ENCODE data around the gene TMPRSS6. TPM values are rescaled to one million over a fixed set of nuclear protein-coding genes. Genes with fewer than 3 reads are reported as not detected.
A peak's percentile ranks its signal among the peaks of the same experiment; 100 is the strongest.

Gene TMPRSS6
- total and polyA plus RNA-seq, 4 experiments from 2014 or later, result 0.61 to 0.90 TPM; not detected in 2

DNA sequence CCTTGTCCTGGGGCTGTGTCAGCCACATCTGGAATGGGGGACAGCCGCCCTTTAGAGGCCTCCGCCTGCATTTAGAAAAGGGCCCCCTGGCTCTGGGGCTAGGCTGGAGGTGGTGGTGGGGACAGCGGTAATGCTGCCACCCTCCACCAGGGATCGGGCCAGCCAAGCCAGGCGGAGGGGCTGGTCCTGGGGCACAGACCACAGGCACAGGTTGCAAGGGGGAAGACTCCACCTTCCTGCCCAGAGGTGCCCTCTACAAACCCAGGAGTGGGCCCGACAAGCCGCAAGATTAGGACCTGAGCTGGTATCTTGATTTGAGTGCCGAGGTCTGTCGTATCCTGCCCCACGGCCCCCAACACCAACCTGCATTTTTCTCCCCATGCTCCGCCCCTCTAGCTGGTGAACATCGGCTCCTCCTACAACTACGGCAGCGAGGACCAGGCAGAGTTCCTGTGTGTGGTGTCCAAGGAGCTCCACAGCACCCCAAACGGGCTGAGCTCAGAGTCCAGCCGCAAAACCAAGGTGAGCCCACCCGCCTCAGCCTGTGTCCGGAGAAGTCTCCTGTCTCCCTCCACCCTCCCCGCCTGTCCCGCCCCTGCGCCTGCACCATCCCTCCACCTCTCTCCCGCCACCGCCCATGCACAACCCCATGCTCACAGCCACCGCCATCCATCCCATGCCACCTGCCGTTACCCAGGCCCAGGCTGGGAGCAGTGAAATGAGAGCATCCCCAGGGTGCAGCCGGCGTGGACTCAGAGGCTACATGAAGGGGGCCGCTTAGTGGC lies 50.4 kb downstream of the TMPRSS6 start:
- H3K4me3 Mint-ChIP-seq, result no peak overlapping the region
- Histone ChIP-seq H3K4me1 (ENCODE audit: insufficient read depth, low read length) (peaks cover 18% of the 10 kb centered on the region), H3K27me3 (ENCODE audit: insufficient read depth, low read length) (no peaks in the 10 kb centered on the region), H3K4me3 (ENCODE audit: low read length in 2 of 2) (no peak overlapping the region), H3K9me3 (ENCODE audit: control insufficient read depth in 1 of 2, low read length in 2 of 2) (no peaks in the 10 kb centered on the region), H3K27ac (ENCODE audit: low read depth, low read length) (no peak overlapping the region), H3K36me3 (ENCODE audit: insufficient read depth, low read length) (peaks cover 15% of the 10 kb centered on the region)
- H3K36me3 Mint-ChIP-seq, result peaks cover 20 to 49% of the 10 kb centered on the region in 2 donors
- ChIA-PET CTCF (ENCODE audit: partially characterized antibody) (no interaction called here), POLR2A (ENCODE audit: partially characterized antibody) (no interaction called here)
- DNase-seq, result no peak
- H3K27me3 Mint-ChIP-seq, result no peaks in the 10 kb centered on the region
- H3K27ac Mint-ChIP-seq, result peak overlapping the region in 1 of 7 donors; percentile 57
- intact Hi-C loops (cut with micrococcal nuclease), result no loop called here
- H3K4me1 Mint-ChIP-seq, result peaks cover 4 to 10% (median 7%) of the 10 kb centered on the region in 4 donors
- H3K9me3 Mint-ChIP-seq, result no peaks in the 10 kb centered on the region

DNA sequence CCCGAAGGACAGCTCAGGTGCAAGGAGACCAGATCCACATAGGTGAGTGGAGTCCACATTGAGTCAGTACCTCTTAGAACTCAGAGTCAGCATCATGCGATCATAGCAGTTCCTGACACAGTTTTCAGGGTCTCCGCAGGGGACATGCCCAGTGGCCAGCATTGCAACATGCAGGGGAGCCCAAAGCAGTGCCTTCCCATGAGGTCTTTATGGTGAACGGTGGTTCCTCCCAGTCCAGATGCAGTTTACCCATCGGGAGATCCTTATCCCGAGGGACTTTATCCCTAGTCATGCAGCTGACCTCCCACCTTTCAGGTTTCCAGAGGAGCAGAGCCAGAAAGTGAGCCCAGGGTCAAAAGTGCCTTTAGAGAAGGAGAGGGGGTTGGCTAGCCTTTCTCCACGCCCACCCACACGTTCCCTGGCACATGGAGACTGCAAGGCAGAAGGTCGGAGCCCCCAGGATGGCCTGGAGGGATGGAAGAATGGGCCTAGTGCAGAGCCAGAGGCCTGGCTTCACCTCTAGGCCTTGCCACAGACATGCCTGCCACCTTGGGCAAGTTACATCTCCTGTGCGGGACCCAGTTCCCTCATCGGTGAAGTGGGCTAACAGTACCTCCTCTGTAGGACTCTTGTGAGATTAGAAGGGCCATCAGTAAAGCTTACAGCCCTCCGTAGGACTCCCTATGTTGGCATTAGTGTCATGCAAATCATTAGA lies 51.6 kb downstream of the TMPRSS6 start:
- H3K27me3 Mint-ChIP-seq, result no peaks in the 10 kb centered on the region
- Histone ChIP-seq H3K9me3 (ENCODE audit: control insufficient read depth in 1 of 2, low read length in 2 of 2) (no peaks in the 10 kb centered on the region), H3K4me3 (ENCODE audit: low read length in 2 of 2) (no peak overlapping the region), H3K27me3 (ENCODE audit: insufficient read depth, low read length) (no peaks in the 10 kb centered on the region), H3K27ac (ENCODE audit: low read depth, low read length) (no peak overlapping the region), H3K4me1 (ENCODE audit: insufficient read depth, low read length) (peaks cover 22% of the 10 kb centered on the region), H3K36me3 (ENCODE audit: insufficient read depth, low read length) (peaks cover 15% of the 10 kb centered on the region)
- peaks cover 24 to 48% of the 10 kb centered on the region in 2 donors for H3K36me3 Mint-ChIP-seq
- no peak overlapping the region for H3K27ac Mint-ChIP-seq
- H3K9me3 Mint-ChIP-seq, result no peaks in the 10 kb centered on the region
- no peak overlapping the region for H3K4me3 Mint-ChIP-seq
- peaks cover 4 to 16% (median 12%) of the 10 kb centered on the region in 4 donors for H3K4me1 Mint-ChIP-seq
- intact Hi-C loops (cut with micrococcal nuclease), result no loop called here
- no peak for DNase-seq
- POLR2A ChIA-PET (ENCODE audit: partially characterized antibody), result no interaction called here
- CTCF ChIA-PET (ENCODE audit: partially characterized antibody), result interaction anchor here (0.9 kb wide), 1 partner anchor 142 kb away, joined by 3 read pairs; no protein-coding TSS in a partner anchor

GRCh38 chr22:37057226-37057625 lies 52.3 kb downstream of the TMPRSS6 start:
- peaks cover 29% of the 10 kb centered on the region for H3K4me1 ChIP-seq (ENCODE audit: insufficient read depth, low read length)
- peak overlapping the region in 1 of 7 donors; percentile 12 for H3K27ac Mint-ChIP-seq
- H3K36me3 ChIP-seq (ENCODE audit: insufficient read depth, low read length), result peaks cover 15% of the 10 kb centered on the region
- no peaks in the 10 kb centered on the region for H3K27me3 Mint-ChIP-seq
- ChIA-PET POLR2A (ENCODE audit: partially characterized antibody) (no interaction called here), CTCF (ENCODE audit: partially characterized antibody) (interaction anchor here (0.9 kb wide), 1 partner anchor 143 kb away, joined by 3 read pairs; no protein-coding TSS in a partner anchor)
- H3K4me3 ChIP-seq (ENCODE audit: low read length in 2 of 2), result no peak overlapping the region
- no peaks in the 10 kb centered on the region for H3K27me3 ChIP-seq (ENCODE audit: insufficient read depth, low read length)
- H3K9me3 Mint-ChIP-seq, result no peaks in the 10 kb centered on the region
- H3K4me3 Mint-ChIP-seq, result no peak overlapping the region
- no peaks in the 10 kb centered on the region for H3K9me3 ChIP-seq (ENCODE audit: control insufficient read depth in 1 of 2, low read length in 2 of 2)
- H3K4me1 Mint-ChIP-seq, result peaks cover 8 to 23% (median 18%) of the 10 kb centered on the region in 4 donors
- peaks cover 24 to 46% of the 10 kb centered on the region in 2 donors for H3K36me3 Mint-ChIP-seq
- no peak for DNase-seq
- no peak overlapping the region for H3K27ac ChIP-seq (ENCODE audit: low read depth, low read length)
- intact Hi-C loops (cut with micrococcal nuclease), result no loop called here

GRCh38 chr22:37056246-37056645 lies 53.3 kb downstream of the TMPRSS6 start:
- H3K27me3 ChIP-seq (ENCODE audit: insufficient read depth, low read length), result no peaks in the 10 kb centered on the region
- ChIA-PET POLR2A (ENCODE audit: partially characterized antibody) (no interaction called here), CTCF (ENCODE audit: partially characterized antibody) (interaction anchor here (1.6 kb wide), 1 partner anchor 34 kb away, joined by 4 read pairs; no protein-coding TSS in a partner anchor)
- no peaks in the 10 kb centered on the region for H3K9me3 Mint-ChIP-seq
- H3K36me3 ChIP-seq (ENCODE audit: insufficient read depth, low read length), result peaks cover 15% of the 10 kb centered on the region
- no peaks in the 10 kb centered on the region for H3K27me3 Mint-ChIP-seq
- no peaks in the 10 kb centered on the region for H3K9me3 ChIP-seq (ENCODE audit: control insufficient read depth in 1 of 2, low read length in 2 of 2)
- peaks cover 33% of the 10 kb centered on the region for H3K4me1 ChIP-seq (ENCODE audit: insufficient read depth, low read length)
- no peak overlapping the region for H3K4me3 ChIP-seq (ENCODE audit: low read length in 2 of 2)
- intact Hi-C loops (cut with micrococcal nuclease), result no loop called here
- no peak for DNase-seq
- H3K27ac ChIP-seq (ENCODE audit: low read depth, low read length), result no peak overlapping the region
- H3K4me1 Mint-ChIP-seq, result peaks cover 6 to 26% (median 19%) of the 10 kb centered on the region in 4 donors
- H3K36me3 Mint-ChIP-seq, result peaks cover 24 to 43% of the 10 kb centered on the region in 2 donors
- H3K4me3 Mint-ChIP-seq, result no peak overlapping the region
- H3K27ac Mint-ChIP-seq, result no peak overlapping the region

DNA sequence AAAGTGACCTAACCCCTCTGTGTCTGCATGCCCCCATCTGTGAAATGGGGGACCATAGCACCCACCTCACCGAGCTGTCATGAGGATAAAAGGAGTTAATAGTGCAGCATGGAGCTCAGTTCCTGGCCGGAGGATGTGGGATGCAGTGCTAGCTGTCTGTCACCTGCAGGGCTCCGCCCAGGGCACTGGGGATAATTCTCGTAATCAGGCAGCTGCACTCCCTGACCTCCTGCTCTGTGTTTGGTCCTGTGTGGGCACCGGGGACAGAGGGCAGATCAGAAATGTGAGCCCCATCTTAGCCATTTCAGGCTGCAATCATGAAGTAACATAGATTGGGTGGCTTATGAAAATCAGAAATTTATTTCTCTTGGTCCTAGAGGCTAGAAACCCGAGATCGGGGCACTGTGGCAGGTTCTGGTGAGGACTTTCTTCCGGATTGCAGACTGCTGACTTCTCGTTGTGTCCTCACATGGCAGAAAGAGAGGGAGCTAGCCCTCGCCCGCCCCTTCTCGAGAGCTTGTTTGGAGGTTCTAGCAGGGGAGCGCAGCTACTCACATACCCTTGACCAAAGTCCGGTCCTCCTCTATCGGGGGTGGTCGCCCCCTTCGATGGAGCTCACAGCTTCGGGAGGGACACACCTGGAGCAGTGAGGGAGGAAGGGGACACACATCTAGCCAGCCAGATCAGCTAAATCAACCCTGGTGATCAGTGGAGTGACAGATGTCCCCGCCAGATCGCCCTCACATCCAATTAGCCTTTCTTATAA lies 54.7 kb downstream of the TMPRSS6 start:
- POLR2A ChIA-PET (ENCODE audit: partially characterized antibody), result no interaction called here
- Mint-ChIP-seq H3K9me3 (no peaks in the 10 kb centered on the region), H3K27ac (peak overlapping the region in 1 of 7 donors; percentile 12), H3K36me3 (peaks cover 24 to 35% of the 10 kb centered on the region in 2 donors), H3K27me3 (no peaks in the 10 kb centered on the region), H3K4me3 (no peak overlapping the region), H3K4me1 (peaks cover 4 to 21% (median 13%) of the 10 kb centered on the region in 4 donors)
- no peak for DNase-seq
- peaks cover 15% of the 10 kb centered on the region for H3K36me3 ChIP-seq (ENCODE audit: insufficient read depth, low read length)
- H3K9me3 ChIP-seq (ENCODE audit: control insufficient read depth in 1 of 2, low read length in 2 of 2), result no peaks in the 10 kb centered on the region
- no peak overlapping the region for H3K27ac ChIP-seq (ENCODE audit: low read depth, low read length)
- no peaks in the 10 kb centered on the region for H3K27me3 ChIP-seq (ENCODE audit: insufficient read depth, low read length)
- intact Hi-C loops (cut with micrococcal nuclease), result no loop called here
- peaks cover 21% of the 10 kb centered on the region for H3K4me1 ChIP-seq (ENCODE audit: insufficient read depth, low read length)
- CTCF ChIA-PET (ENCODE audit: partially characterized antibody), result interaction anchor here (0.9 to 2.0 kb wide), 4 partner anchors 11 to 418 kb away, joined by 3 to 6 read pairs (median 4); no protein-coding TSS in a partner anchor
- H3K4me3 ChIP-seq (ENCODE audit: low read length in 2 of 2), result no peak overlapping the region

- Mint-ChIP-seq H3K4me3 (peak overlapping the region in 3 of 8 donors; percentile 33 to 63 (median 50)), H3K9me3 (no peaks in the 10 kb centered on the region), H3K36me3 (peaks cover 24 to 32% of the 10 kb centered on the region in 2 donors), H3K27ac (no peak overlapping the region), H3K27me3 (no peaks in the 10 kb centered on the region), H3K4me1 (peaks cover 4 to 20% (median 13%) of the 10 kb centered on the region in 4 donors)
- Histone ChIP-seq H3K4me1 (ENCODE audit: insufficient read depth, low read length) (peaks cover 14% of the 10 kb centered on the region), H3K36me3 (ENCODE audit: insufficient read depth, low read length) (peaks cover 15% of the 10 kb centered on the region), H3K4me3 (ENCODE audit: low read length in 2 of 2) (no peak overlapping the region), H3K9me3 (ENCODE audit: control insufficient read depth in 1 of 2, low read length in 2 of 2) (no peaks in the 10 kb centered on the region), H3K27ac (ENCODE audit: low read depth, low read length) (no peak overlapping the region), H3K27me3 (ENCODE audit: insufficient read depth, low read length) (no peaks in the 10 kb centered on the region)
- POLR2A ChIA-PET (ENCODE audit: partially characterized antibody), result interaction anchor here (1.1 kb wide), 1 partner anchor 26 kb away, joined by 4 read pairs; no protein-coding TSS in a partner anchor
- CTCF ChIA-PET (ENCODE audit: partially characterized antibody), result interaction anchor here (2.0 kb wide), 1 partner anchor 10 kb away, joined by 6 read pairs; no protein-coding TSS in a partner anchor
- no peak for DNase-seq
- intact Hi-C loops (cut with micrococcal nuclease), result no loop called here
Measured at GRCh38 chr22:37054056-37054395, 55.5 kb downstream of the TMPRSS6 start.
